ENCODE data around the gene C2CD2. TPM values are rescaled to one million over a fixed set of nuclear protein-coding genes. Genes with fewer than 3 reads are reported as not detected.

Gene C2CD2

GRCh38 chr21:41843584-41843983 lies 110.2 kb downstream of the C2CD2 start:
- Histone ChIP-seq H3K9me3 (replicated peaks; ENCODE audit: low read length) (peaks cover 3% of the 10 kb centered on the region), H3K4me1 (ENCODE audit: control insufficient read depth, insufficient read depth, low read length) (no peaks in the 10 kb centered on the region), H3K4me2 (ENCODE audit: low read length) (no peak overlapping the region), H3K9ac (ENCODE audit: low read depth, low read length) (no peak overlapping the region), H3K36me3 (ENCODE audit: insufficient read depth, low read length) (peaks cover 5% of the 10 kb centered on the region), H3K4me3 (ENCODE audit: low read length) (no peak overlapping the region), H3K27me3 (ENCODE audit: control insufficient read depth, insufficient read depth, low read length) (no peaks in the 10 kb centered on the region)

GRCh38 chr21:41840880-41841279 lies 112.9 kb downstream of the C2CD2 start:
- peaks cover 3% of the 10 kb centered on the region for H3K9me3 ChIP-seq (replicated peaks; ENCODE audit: low read length)
- peaks cover 22% of the 10 kb centered on the region for H3K36me3 ChIP-seq (ENCODE audit: insufficient read depth, low read length)
- H3K4me1 ChIP-seq (ENCODE audit: control insufficient read depth, insufficient read depth, low read length): no peaks in the 10 kb centered on the region
- H3K27me3 ChIP-seq (ENCODE audit: control insufficient read depth, insufficient read depth, low read length): no peaks in the 10 kb centered on the region
- H3K4me3 ChIP-seq (ENCODE audit: low read length): no peak overlapping the region
- H3K9ac ChIP-seq (ENCODE audit: low read depth, low read length): no peak overlapping the region
- no peak overlapping the region for H3K4me2 ChIP-seq (ENCODE audit: low read length)

DNA sequence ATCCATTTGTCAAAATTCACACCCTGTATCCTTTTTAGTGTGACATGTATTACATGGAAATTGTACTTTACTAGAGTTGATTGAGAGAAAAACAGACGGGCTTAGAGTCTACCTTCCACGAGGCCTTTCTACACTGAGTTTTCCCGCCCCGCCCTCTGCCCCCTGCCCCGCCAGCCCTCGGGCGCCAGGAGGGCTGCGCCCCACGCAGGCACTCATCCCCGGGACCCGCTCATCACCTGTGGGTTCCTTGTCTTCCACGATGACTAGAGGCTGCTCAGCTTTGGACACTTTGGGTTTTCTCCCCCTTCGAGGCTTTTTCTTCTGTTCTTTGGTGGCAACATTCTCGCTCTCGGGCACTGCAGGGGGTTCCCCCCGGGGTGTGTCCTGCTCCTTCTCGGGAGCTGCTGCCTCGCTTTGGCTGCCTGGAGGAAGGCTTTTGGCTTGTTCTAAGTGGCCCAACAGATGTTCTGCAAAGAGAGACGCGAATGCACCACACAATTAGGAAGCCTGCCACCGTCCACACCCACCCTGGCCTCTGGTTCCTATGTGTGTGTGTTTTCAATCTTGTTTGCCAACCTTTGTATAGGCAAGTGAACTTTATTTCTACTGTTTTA lies 114.3 kb downstream of the C2CD2 start:
- Histone ChIP-seq H3K9ac (ENCODE audit: low read depth, low read length) (no peak overlapping the region), H3K4me1 (ENCODE audit: control insufficient read depth, insufficient read depth, low read length) (no peaks in the 10 kb centered on the region), H3K4me3 (ENCODE audit: low read length) (no peak overlapping the region), H3K27me3 (ENCODE audit: control insufficient read depth, insufficient read depth, low read length) (no peaks in the 10 kb centered on the region), H3K36me3 (ENCODE audit: insufficient read depth, low read length) (peaks cover 29% of the 10 kb centered on the region), H3K4me2 (ENCODE audit: low read length) (no peak overlapping the region), H3K9me3 (replicated peaks; ENCODE audit: low read length) (peaks cover 3% of the 10 kb centered on the region)

DNA sequence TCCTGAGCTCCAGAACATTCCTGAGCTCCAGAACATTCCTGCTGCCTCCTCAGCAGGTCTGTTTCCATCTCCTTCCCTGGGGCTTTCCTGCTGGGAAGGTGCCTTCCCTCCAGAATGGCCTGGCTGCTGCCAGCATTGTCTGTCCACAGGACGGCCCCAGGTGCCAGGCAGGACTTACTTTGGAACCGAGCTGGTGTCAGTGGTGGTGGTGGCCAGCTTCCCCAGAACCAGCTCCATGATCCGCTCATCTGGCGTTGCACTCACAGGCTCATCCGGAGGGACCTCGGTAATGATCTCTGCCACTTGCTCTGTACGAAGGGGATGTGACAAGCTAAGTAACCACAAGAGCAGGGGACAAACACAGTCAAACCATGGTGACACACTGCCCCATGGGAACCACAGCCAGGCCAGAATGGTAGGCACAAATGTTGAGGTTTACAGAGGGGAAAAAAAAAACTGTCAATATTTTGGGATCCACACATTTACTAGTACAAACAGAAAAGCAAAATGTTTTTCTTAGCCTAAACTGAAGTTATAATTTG lies 116.0 kb downstream of the C2CD2 start:
- Histone ChIP-seq H3K9me3 (replicated peaks; ENCODE audit: low read length) (peaks cover 3% of the 10 kb centered on the region), H3K4me3 (ENCODE audit: low read length) (no peak overlapping the region), H3K4me2 (ENCODE audit: low read length) (no peak overlapping the region), H3K9ac (ENCODE audit: low read depth, low read length) (no peak overlapping the region), H3K4me1 (ENCODE audit: control insufficient read depth, insufficient read depth, low read length) (no peaks in the 10 kb centered on the region), H3K27me3 (ENCODE audit: control insufficient read depth, insufficient read depth, low read length) (no peaks in the 10 kb centered on the region), H3K36me3 (ENCODE audit: insufficient read depth, low read length) (peaks cover 29% of the 10 kb centered on the region)

- peaks cover 3% of the 10 kb centered on the region for H3K9me3 ChIP-seq (replicated peaks; ENCODE audit: low read length)
- no peaks in the 10 kb centered on the region for H3K27me3 ChIP-seq (ENCODE audit: control insufficient read depth, insufficient read depth, low read length)
- no peaks in the 10 kb centered on the region for H3K4me1 ChIP-seq (ENCODE audit: control insufficient read depth, insufficient read depth, low read length)
- peaks cover 36% of the 10 kb centered on the region for H3K36me3 ChIP-seq (ENCODE audit: insufficient read depth, low read length)
- H3K9ac ChIP-seq (ENCODE audit: low read depth, low read length): no peak overlapping the region
- no peak overlapping the region for H3K4me2 ChIP-seq (ENCODE audit: low read length)
- H3K4me3 ChIP-seq (ENCODE audit: low read length): no peak overlapping the region
These were observed 117.4 kb downstream of the C2CD2 start for GRCh38 chr21:41836166-41837015.

DNA sequence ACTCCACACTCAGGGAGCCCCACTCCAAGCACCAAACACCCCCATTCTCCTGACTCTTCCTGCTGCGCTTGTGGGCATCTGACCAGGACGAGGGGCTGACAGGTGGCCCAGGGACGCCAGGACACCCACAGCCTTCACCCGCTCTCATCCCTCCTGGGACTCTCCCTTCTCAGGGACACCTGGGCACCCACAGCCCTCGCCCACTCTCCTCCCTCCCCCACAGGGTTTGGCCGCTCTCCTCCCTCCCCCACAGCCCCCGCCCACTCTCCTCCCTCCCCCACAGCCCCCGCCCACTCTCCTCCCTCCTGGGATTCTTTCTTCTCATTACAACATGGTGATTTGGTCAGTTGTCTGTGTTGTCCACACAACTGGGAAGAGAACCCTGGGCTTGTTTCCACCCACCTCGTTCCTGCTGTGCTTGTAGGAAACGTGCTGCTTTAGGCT lies 118.1 kb downstream of the C2CD2 start:
- H3K9ac ChIP-seq (ENCODE audit: low read depth, low read length): no peak overlapping the region
- H3K9me3 ChIP-seq (replicated peaks; ENCODE audit: low read length): peaks cover under 1% of the 10 kb centered on the region
- H3K4me3 ChIP-seq (ENCODE audit: low read length): no peak overlapping the region
- no peaks in the 10 kb centered on the region for H3K4me1 ChIP-seq (ENCODE audit: control insufficient read depth, insufficient read depth, low read length)
- no peaks in the 10 kb centered on the region for H3K27me3 ChIP-seq (ENCODE audit: control insufficient read depth, insufficient read depth, low read length)
- H3K4me2 ChIP-seq (ENCODE audit: low read length): no peak overlapping the region
- H3K36me3 ChIP-seq (ENCODE audit: insufficient read depth, low read length): peaks cover 35% of the 10 kb centered on the region

Small RNA genes lying within 50 kb of the gene (small RNA-seq; reads per million reads assigned to genes)
- gene RF00334: not detected
